Transverse colon (tissue), 4 donors: ENCODE results near the gene MANSC4.
A peak's percentile ranks its signal among the peaks of the same experiment; 100 is the strongest.

Experiments used
- CTCF ChIP-seq, 5 experiments: fragments of 200-600 bp in 3 of 5; fragments of 450-650 bp in 2 of 5; sonication (generic) in 3 of 5; IDR thresholded peaks; 1 replicate in 2 of 5; 2 replicates in 3 of 5; pipeline ENCODE4 v1.5.1; 2016 to 2017; ENCODE audit warnings: antibody characterized with exemption in 5 of 5, inconsistent platforms in 3 of 5, mild to moderate bottlenecking in 2 of 5, moderate library complexity in 1 of 5
- EP300 ChIP-seq: sonication (generic); formaldehyde crosslinking; IDR thresholded peaks from one replicate; pipeline ENCODE4 v1.6.1; 2017; ENCODE audit warnings: antibody characterized with exemption, low read depth
- POLR2A ChIP-seq: fragments of 450-650 bp; IDR thresholded peaks from one replicate; pipeline ENCODE4 v1.6.1; 2016; ENCODE audit warnings: antibody characterized with exemption, mild to moderate bottlenecking, moderate library complexity
- POLR2AphosphoS5 ChIP-seq, 3 donors: sonication (generic); formaldehyde crosslinking; IDR thresholded peaks; one replicate each; pipeline ENCODE4 v1.6.1; 2016; ENCODE audit warnings: antibody characterized with exemption in 3 of 3

GRCh38 chr12:27820564-27820963, 40.5 kb upstream of the MANSC4 start:
- no peak for TF ChIP-seq POLR2A
- no peak for TF ChIP-seq CTCF (IDR thresholded peaks at IDR 0.05)
- TF ChIP-seq POLR2AphosphoS5 (IDR thresholded peaks at IDR 0.05) = peak in 1 of 3 donors; percentile 9
- TF ChIP-seq EP300 = no peak
